Measurements from ENCODE around the gene DDAH1. TPM values are rescaled to one million over a fixed set of nuclear protein-coding genes. Genes with fewer than 3 reads are reported as not detected.
A peak's percentile ranks its signal among the peaks of the same experiment; 100 is the strongest.

The DDAH1 gene
- total and polyA plus RNA-seq, 2 of the 4 experiments (the other 2 are of a cell fraction): 78.0 to 94.5 TPM

DNA sequence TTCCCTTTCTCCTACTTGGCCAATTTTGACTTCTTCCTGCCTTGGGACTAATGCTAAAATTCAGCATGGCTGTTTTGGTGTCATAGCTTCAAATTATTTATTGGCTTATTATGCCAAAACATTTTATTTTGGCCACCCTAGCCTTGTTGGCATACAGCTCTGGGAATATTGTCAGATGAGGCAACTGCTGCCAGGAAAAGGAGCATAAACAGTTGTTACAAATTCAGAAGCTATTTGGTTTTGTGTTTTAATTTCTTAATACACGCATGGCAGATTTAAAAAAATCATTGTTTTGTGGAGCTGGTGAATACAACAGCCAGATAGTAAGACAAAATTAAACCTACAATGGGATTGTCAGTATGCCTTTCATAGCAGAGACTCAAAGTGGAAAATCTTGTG, 121.7 kb downstream of the DDAH1 start:
- BruUV-seq (replicated peaks): no TSS peak
- intact Hi-C loops (cut with micrococcal nuclease): no loop called here
- peak overlapping the region; percentile 13; the same call in 1 of the 2 replicates for H3K4me2 ChIP-seq (ENCODE audit: low read depth, low read length)
- H3K4me3 ChIP-seq (ENCODE audit: insufficient read depth, low read depth, low read length): no peak overlapping the region
- WGBS, 2 experiments (ENCODE audit: extremely low coverage in 2 of 2, insufficient read length in 1 of 2): no CpG with 5 or more reads among the region's 1 CpG
- H4K20me1 ChIP-seq (ENCODE audit: insufficient read depth, low read length): no peaks in the 10 kb centered on the region
- peak overlapping the region; percentile 33 for H3K56ac ChIP-seq (ENCODE audit: extremely low read depth, insufficient read depth, low read length)
- ChIA-PET CTCF (interaction anchor here (0.6 to 1.0 kb wide), 2 partner anchors 64 to 96 kb away, joined by 3 read pairs; no protein-coding TSS in a partner anchor), POLR2A (ENCODE audit: unreplicated experiment) (interaction anchor here (0.7 kb wide), 1 partner anchor 14 kb away, joined by 3 read pairs; no protein-coding TSS in a partner anchor)
- H3K27ac ChIP-seq (ENCODE audit: insufficient read depth, low read length): peak overlapping the region; percentile 86
- peak overlapping the region; percentile 76 for H3K4ac ChIP-seq (ENCODE audit: low read depth, low read length)
- H3K9me1 ChIP-seq (ENCODE audit: insufficient read depth, low read length): peaks cover 7% of the 10 kb centered on the region
- H2AFZ ChIP-seq (replicated peaks; ENCODE audit: low read length, poor library complexity): no peak overlapping the region
- H3K9me3 ChIP-seq (ENCODE audit: control insufficient read depth, insufficient read depth, low read length): no peaks in the 10 kb centered on the region
- peak overlapping the region; percentile 57 for H3K14ac ChIP-seq (replicated peaks; ENCODE audit: low read depth, low read length)
- peak overlapping the region; percentile 93; the same call in 2 of the 3 replicates for H2BK15ac ChIP-seq (ENCODE audit: low read depth, low read length)
- H3K27me3 ChIP-seq (ENCODE audit: control insufficient read depth, insufficient read depth, low read length): no peaks in the 10 kb centered on the region
- no peak for ATAC-seq (ENCODE audit: low read depth)
- peak overlapping the region; percentile 65; the same call in 1 of the 2 replicates for H2AK5ac ChIP-seq (ENCODE audit: low read depth, low read length)
- H3K23ac ChIP-seq (ENCODE audit: low read depth, low read length): peak overlapping the region; percentile 19
- peak overlapping the region; percentile 76; the same call in 1 of the 2 replicates for H3K18ac ChIP-seq (ENCODE audit: low read depth, low read length)
- H3K9ac ChIP-seq (ENCODE audit: low read depth, low read length): peak overlapping the region; percentile 75; the same call in 1 of the 2 replicates
- peak overlapping the region; percentile 42; the same call in 1 of the 2 replicates for H4K5ac ChIP-seq (ENCODE audit: low read depth, low read length)
- in situ Hi-C loops (cut with MboI; ENCODE audit: low sequenced_read_pairs): no loop called here
- peak overlapping the region; percentile 70 for H2BK20ac ChIP-seq (ENCODE audit: low read depth, low read length)
- TF ChIP-seq MXI1 (IDR thresholded peaks at IDR 0.05; ENCODE audit: borderline replicate concordance, low read depth, low read length): no peak
- TF ChIP-seq NFE2L2 (IDR thresholded peaks at IDR 0.05; ENCODE audit: low read depth, low read length): no peak
- TF ChIP-seq RCOR1 (IDR thresholded peaks at IDR 0.05; ENCODE audit: insufficient replicate concordance, low read length): no peak
- TF ChIP-seq USF2 (IDR thresholded peaks at IDR 0.05; ENCODE audit: low read depth, low read length): no peak
- peak overlapping the region; percentile 79 for H4K91ac ChIP-seq (ENCODE audit: insufficient read depth, low read depth, low read length)
- DNase-seq: no peak
- dilution Hi-C loops (cut with HindIII; ENCODE audit: low sequenced_read_pairs, unreplicated experiment): no loop called here
- H4K8ac ChIP-seq (ENCODE audit: low read depth in 2 of 2, low read length in 2 of 2): peak overlapping the region; percentile 64 to 85
- peak overlapping the region; percentile 77 for H2BK120ac ChIP-seq (ENCODE audit: low read depth, low read length)
- H2AK9ac ChIP-seq (replicated peaks; ENCODE audit: low read depth, low read length, poor library complexity): no peak overlapping the region
- peaks cover 13% of the 10 kb centered on the region for H3K4me1 ChIP-seq (ENCODE audit: control insufficient read depth, insufficient read depth, low read length)
- H3K79me1 ChIP-seq (ENCODE audit: low read depth in 1 of 2, low read length in 2 of 2): peaks cover 41 to 64% of the 10 kb centered on the region in 2 experiments
- peaks cover 4% of the 10 kb centered on the region; the same call in 1 of the 2 replicates for H3K36me3 ChIP-seq (ENCODE audit: control insufficient read depth, insufficient read depth, low read length)
- H2BK5ac ChIP-seq (ENCODE audit: low read depth, low read length, poor library complexity, severe bottlenecking): peak overlapping the region; percentile 85
